Endothelial cell of umbilical vein (primary cell): ENCODE data around the gene SLAMF1. TPM values are rescaled to one million over a fixed set of nuclear protein-coding genes. Genes with fewer than 3 reads are reported as not detected.

Source experiments
- BruUV-seq: library from RNA; stranded (reverse); fragments of 400-500 nt; replicated peaks from 2 replicates; lab custom pipeline; 2021; lab: Mats Ljungman, UMichigan
- CTCF ChIA-PET: fragments of 300-600, 350-600 bp; sonication (Branson Sonifier 250); formaldehyde crosslinking; loops from one replicate; lab custom pipeline; 2021; ENCODE audit warnings: antibody characterized with exemption, inconsistent platforms; lab: Charles Lee
- POLR2A ChIA-PET: fragments of 300-600, 350-600 bp; sonication (Branson Sonifier 250); formaldehyde crosslinking; loops from one replicate; lab custom pipeline; 2021; ENCODE audit warnings: antibody characterized with exemption, inconsistent platforms; lab: Charles Lee
- DNase-seq: peaks from one replicate; pipeline ENCODE4 v3.0.0-alpha.2; 2011; ENCODE audit warnings: low read depth, low spot score
- FAIRE-seq: peaks from 2 replicates; lab custom pipeline; 2011; peaks lifted over from hg19 to GRCh38; lab: Jason Lieb, UNC
- H2AFZ ChIP-seq: 2 replicates; pipeline ENCODE4 v1.6.0; 2012; ENCODE audit warnings: low read depth, low read length, control low read depth, inconsistent platforms
- H3K27ac ChIP-seq: 2 replicates; pipeline ENCODE4 v1.5.1; 2011; ENCODE audit warnings: low read depth, mild to moderate bottlenecking, control low read depth, low read length, moderate library complexity; ENCODE audit not compliant: insufficient read depth
- H3K27me3 ChIP-seq, 2 experiments: 2 replicates each; pipeline versions ENCODE4 v1.6.0 to v1.6.1; 2011; ENCODE audit warnings: low read length in 2 of 2, mixed read lengths in 1 of 2; ENCODE audit not compliant: control insufficient read depth in 2 of 2, insufficient read depth in 2 of 2
- H3K36me3 ChIP-seq, 2 experiments: 2 replicates in 1 of 2; 3 replicates in 1 of 2; pipeline ENCODE4 v1.5.1; 2011; ENCODE audit warnings: low read length in 2 of 2, mild to moderate bottlenecking in 1 of 2, moderate library complexity in 1 of 2; ENCODE audit not compliant: control insufficient read depth in 2 of 2, insufficient read depth in 2 of 2; ENCODE audit errors: extremely low read depth in 1 of 2
- H3K4me1 ChIP-seq: 3 replicates; pipeline ENCODE4 v1.5.1; 2011; ENCODE audit warnings: mild to moderate bottlenecking, low read length; ENCODE audit not compliant: control insufficient read depth, insufficient read depth; ENCODE audit errors: extremely low read depth
- H3K4me2 ChIP-seq: 2 replicates; pipeline ENCODE4 v1.6.1; 2011; ENCODE audit warnings: low read length, control low read depth, mixed read lengths; ENCODE audit not compliant: insufficient read depth
- H3K4me3 ChIP-seq, 3 experiments: fragments of 200-600 bp in 1 of 3; sonication (generic), shearing (Covaris generic) in 1 of 3; replicated peaks in 1 of 3; 2 replicates each; pipeline ENCODE4 v1.5.1; 2011 to 2016; ENCODE audit warnings: control low read depth in 3 of 3, low read length in 3 of 3, mild to moderate bottlenecking in 2 of 3, inconsistent platforms in 1 of 3, low read depth in 1 of 3, moderate library complexity in 1 of 3; ENCODE audit not compliant: insufficient read depth in 1 of 3
- H3K79me2 ChIP-seq: 2 replicates; pipeline ENCODE4 v1.6.0; 2012; ENCODE audit warnings: low read length, inconsistent platforms; ENCODE audit not compliant: control insufficient read depth, insufficient read depth
- H3K9ac ChIP-seq: replicated peaks from 2 replicates; pipeline ENCODE3; 2011; ENCODE audit warnings: low read length, control low read depth; ENCODE audit not compliant: insufficient read depth; ENCODE audit errors: extremely low read depth
- H3K9me1 ChIP-seq: replicated peaks from 3 replicates; pipeline ENCODE4 v1.6.0; 2011; ENCODE audit warnings: mild to moderate bottlenecking, low read length; ENCODE audit not compliant: control insufficient read depth, insufficient read depth; ENCODE audit errors: extremely low read depth
- H3K9me3 ChIP-seq: replicated peaks from 2 replicates; pipeline ENCODE4 v1.5.1; 2012; ENCODE audit warnings: low read length, inconsistent platforms; ENCODE audit not compliant: control insufficient read depth, insufficient read depth
- H4K20me1 ChIP-seq: replicated peaks from 2 replicates; pipeline ENCODE3; 2011; ENCODE audit warnings: mild to moderate bottlenecking, low read length; ENCODE audit not compliant: control insufficient read depth, insufficient read depth; ENCODE audit errors: extremely low read depth
- EZH2 ChIP-seq: IDR thresholded peaks from 2 replicates; pipeline ENCODE4 v1.6.1; 2012; ENCODE audit warnings: borderline replicate concordance, low read depth, mild to moderate bottlenecking, moderate library complexity, low read length, inconsistent platforms; ENCODE audit not compliant: severe bottlenecking
- FOS ChIP-seq: IDR thresholded peaks from 2 replicates; pipeline ENCODE4 v1.6.1; 2011; ENCODE audit warnings: mild to moderate bottlenecking, low read length, moderate library complexity, borderline replicate concordance; ENCODE audit not compliant: insufficient read depth
- GATA2 ChIP-seq: IDR thresholded peaks from 2 replicates; pipeline ENCODE4 v1.7.0; 2011; ENCODE audit warnings: low read depth, mild to moderate bottlenecking, moderate library complexity, mixed read lengths, low read length; ENCODE audit not compliant: insufficient read length, insufficient read depth
- JUN ChIP-seq: IDR thresholded peaks from 2 replicates; pipeline ENCODE4 v1.6.1; 2011; ENCODE audit warnings: borderline replicate concordance, low read depth; ENCODE audit not compliant: insufficient read length, insufficient read depth
- MYC ChIP-seq: IDR thresholded peaks from one replicate; pipeline ENCODE4 v1.6.1; 2011; ENCODE audit warnings: mild to moderate bottlenecking, low read depth, low read length
- POLR2A ChIP-seq: IDR thresholded peaks from 2 replicates; pipeline ENCODE4 v1.6.1; 2012; ENCODE audit warnings: low read depth, mild to moderate bottlenecking, control low read depth, low read length
- POLR2AphosphoS5 ChIP-seq: IDR thresholded peaks from 2 replicates; pipeline ENCODE4 v1.6.1; 2012; ENCODE audit warnings: low read depth, mild to moderate bottlenecking, control low read depth, low read length, moderate library complexity; ENCODE audit not compliant: insufficient read depth
- dilution Hi-C: fragments of 300-500 bp; cut with MboI; formaldehyde crosslinking; loops from one replicate; pipeline ENCODE4 v1.15.0; 2019; ENCODE audit warnings: low sequenced_read_pairs; ENCODE audit not compliant: extremely low pct_ligation_motif_present
- intact Hi-C: fragments of 100-400 bp; cut with micrococcal nuclease; formaldehyde crosslinking; loops from one replicate; pipeline ENCODE4 v1.10.0; 2022
- polyA plus RNA-seq, 4 experiments: library from polyadenylated mRNA; depleted of rRNA in 3 of 4; stranded (reverse) in 3 of 4; unstranded in 1 of 4; fragments of >200 nt; gene quantifications; 2 replicates each; pipeline versions ENCODE4 v1.2.1 to v1.2.3, GENCODE V29; 2011 to 2012; ENCODE audit warnings: missing spikeins in 1 of 4
- total RNA-seq: library from RNA; stranded (reverse); gene quantifications from 2 replicates; pipeline ENCODE4 v1.2.3, GENCODE V29; 2021
- TF ChIP-seq, protein P1 (sequence below): IDR thresholded peaks from 2 replicates; pipeline ENCODE4 v1.6.1; 2011; ENCODE audit not compliant: insufficient read depth, insufficient read length
- TF ChIP-seq, protein P2 (sequence below), 2 donors: IDR thresholded peaks; 1 replicate in 1 of 2; 2 replicates in 1 of 2; pipeline ENCODE4 v1.5.1; 2011; ENCODE audit warnings: low read length in 2 of 2, mild to moderate bottlenecking in 2 of 2, moderate library complexity in 2 of 2, control low read depth in 1 of 2, inconsistent platforms in 1 of 2, low read depth in 1 of 2; ENCODE audit not compliant: insufficient read depth in 1 of 2; ENCODE audit errors: extremely low read depth in 1 of 2

SLAMF1 gene
- total and polyA plus RNA-seq, 2 donors (not counting 3 experiments of a cell fraction or from before 2014, with no cell fraction given), result not detected

DNA sequence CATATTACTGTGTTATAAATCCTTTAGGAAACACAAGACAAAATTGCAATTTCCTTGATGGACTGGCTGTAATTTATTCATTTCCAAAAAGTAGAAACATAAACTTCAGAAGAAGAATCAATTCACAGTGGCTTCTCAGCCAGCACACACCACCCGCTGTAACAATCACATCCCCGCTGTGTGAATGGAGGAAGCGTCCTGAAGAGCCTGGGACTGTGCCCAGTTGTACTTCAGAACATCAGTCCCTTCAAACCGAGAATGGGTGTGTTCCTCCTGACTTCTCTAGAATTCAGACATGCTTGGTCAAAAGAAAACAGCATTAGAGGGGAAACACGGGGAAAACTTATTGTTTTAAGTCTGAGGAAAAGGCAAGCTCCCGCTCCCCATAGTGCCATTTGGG lies 38.8 kb downstream of the SLAMF1 start:
- no peaks in the 10 kb centered on the region for H4K20me1 ChIP-seq
- H3K79me2 ChIP-seq, result no peaks in the 10 kb centered on the region
- H3K9me3 ChIP-seq, result no peaks in the 10 kb centered on the region
- no peak overlapping the region for H3K4me3 ChIP-seq
- ChIA-PET POLR2A (no interaction called here), CTCF (interaction anchor here (1.2 to 1.7 kb wide), 2 partner anchors 38 to 43 kb away, joined by 3 to 4 read pairs; no protein-coding TSS in a partner anchor)
- DNase-seq (no peak), FAIRE-seq (no peak)
- H3K4me2 ChIP-seq, result no peak overlapping the region
- H3K36me3 ChIP-seq, result no peaks in the 10 kb centered on the region
- peaks cover 18 to 20% of the 10 kb centered on the region in 2 experiments for H3K27me3 ChIP-seq
- dilution Hi-C loops (no loop called here), intact Hi-C loops (loop anchor here (10.0 kb wide), 1 partner anchor 503 kb away; no protein-coding TSS in a partner anchor)
- H2AFZ ChIP-seq, result no peak overlapping the region
- no peak overlapping the region for H3K9ac ChIP-seq
- TF ChIP-seq POLR2AphosphoS5 (no peak), FOS (no peak), MYC (no peak), EZH2 (no peak), JUN (no peak), POLR2A (no peak), GATA2 (no peak)
- TF ChIP-seq, protein P1, sequence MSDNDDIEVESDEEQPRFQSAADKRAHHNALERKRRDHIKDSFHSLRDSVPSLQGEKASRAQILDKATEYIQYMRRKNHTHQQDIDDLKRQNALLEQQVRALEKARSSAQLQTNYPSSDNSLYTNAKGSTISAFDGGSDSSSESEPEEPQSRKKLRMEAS, result no peak
- TF ChIP-seq, protein P2, sequence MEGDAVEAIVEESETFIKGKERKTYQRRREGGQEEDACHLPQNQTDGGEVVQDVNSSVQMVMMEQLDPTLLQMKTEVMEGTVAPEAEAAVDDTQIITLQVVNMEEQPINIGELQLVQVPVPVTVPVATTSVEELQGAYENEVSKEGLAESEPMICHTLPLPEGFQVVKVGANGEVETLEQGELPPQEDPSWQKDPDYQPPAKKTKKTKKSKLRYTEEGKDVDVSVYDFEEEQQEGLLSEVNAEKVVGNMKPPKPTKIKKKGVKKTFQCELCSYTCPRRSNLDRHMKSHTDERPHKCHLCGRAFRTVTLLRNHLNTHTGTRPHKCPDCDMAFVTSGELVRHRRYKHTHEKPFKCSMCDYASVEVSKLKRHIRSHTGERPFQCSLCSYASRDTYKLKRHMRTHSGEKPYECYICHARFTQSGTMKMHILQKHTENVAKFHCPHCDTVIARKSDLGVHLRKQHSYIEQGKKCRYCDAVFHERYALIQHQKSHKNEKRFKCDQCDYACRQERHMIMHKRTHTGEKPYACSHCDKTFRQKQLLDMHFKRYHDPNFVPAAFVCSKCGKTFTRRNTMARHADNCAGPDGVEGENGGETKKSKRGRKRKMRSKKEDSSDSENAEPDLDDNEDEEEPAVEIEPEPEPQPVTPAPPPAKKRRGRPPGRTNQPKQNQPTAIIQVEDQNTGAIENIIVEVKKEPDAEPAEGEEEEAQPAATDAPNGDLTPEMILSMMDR (IDR thresholded peaks at IDR 0.05; ENCODE audit: extremely low read depth in 1 of 2, insufficient read depth in 1 of 2, low read depth in 1 of 2, low read length in 2 of 2), result no peak
- no TSS peak for BruUV-seq
- no peak overlapping the region for H3K27ac ChIP-seq
- no peaks in the 10 kb centered on the region for H3K9me1 ChIP-seq
- no peaks in the 10 kb centered on the region for H3K4me1 ChIP-seq
